HG03159 (cell line): ENCODE results near the gene COQ8B.

Experiments used
- ATAC-seq: cut with Tn5 transposase; IDR thresholded peaks from one replicate; pipeline ENCODE4 v1.9.1; 2021; ENCODE audit warnings: mild to moderate bottlenecking, moderate library complexity; ENCODE audit not compliant: unreplicated experiment

COQ8B gene

GRCh38 chr19:40642051-40642706 lies 74.5 kb downstream of the COQ8B start:
- ATAC-seq, result no peak
